DOHH2 (cell line): ENCODE measurements around the gene RPS6KB2.

ENCODE experiments used
- EZH2phosphoT487 ChIP-seq: fragments of 200-600 bp; sonication (generic); IDR thresholded peaks from 2 replicates; pipeline ENCODE4 v1.6.1; 2017; ENCODE audit warnings: borderline replicate concordance, mild to moderate bottlenecking, antibody characterized with exemption, low read length, moderate library complexity, mixed read lengths
- TF ChIP-seq, protein P1 (sequence below): fragments of 200-600 bp; sonication (generic); IDR thresholded peaks from one replicate; pipeline ENCODE4 v1.5.1; 2014; ENCODE audit warnings: antibody characterized with exemption, mild to moderate bottlenecking, low read depth, low read length; ENCODE audit not compliant: poor library complexity, severe bottlenecking

GRCh38 chr11:67470337-67471002 is 42.2 kb downstream of the RPS6KB2 start:
- TF ChIP-seq, protein P1, sequence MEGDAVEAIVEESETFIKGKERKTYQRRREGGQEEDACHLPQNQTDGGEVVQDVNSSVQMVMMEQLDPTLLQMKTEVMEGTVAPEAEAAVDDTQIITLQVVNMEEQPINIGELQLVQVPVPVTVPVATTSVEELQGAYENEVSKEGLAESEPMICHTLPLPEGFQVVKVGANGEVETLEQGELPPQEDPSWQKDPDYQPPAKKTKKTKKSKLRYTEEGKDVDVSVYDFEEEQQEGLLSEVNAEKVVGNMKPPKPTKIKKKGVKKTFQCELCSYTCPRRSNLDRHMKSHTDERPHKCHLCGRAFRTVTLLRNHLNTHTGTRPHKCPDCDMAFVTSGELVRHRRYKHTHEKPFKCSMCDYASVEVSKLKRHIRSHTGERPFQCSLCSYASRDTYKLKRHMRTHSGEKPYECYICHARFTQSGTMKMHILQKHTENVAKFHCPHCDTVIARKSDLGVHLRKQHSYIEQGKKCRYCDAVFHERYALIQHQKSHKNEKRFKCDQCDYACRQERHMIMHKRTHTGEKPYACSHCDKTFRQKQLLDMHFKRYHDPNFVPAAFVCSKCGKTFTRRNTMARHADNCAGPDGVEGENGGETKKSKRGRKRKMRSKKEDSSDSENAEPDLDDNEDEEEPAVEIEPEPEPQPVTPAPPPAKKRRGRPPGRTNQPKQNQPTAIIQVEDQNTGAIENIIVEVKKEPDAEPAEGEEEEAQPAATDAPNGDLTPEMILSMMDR: no peak
- TF ChIP-seq EZH2phosphoT487: no peak
